NCI-H2196 (cell line): Measurements from ENCODE around the gene SYTL1.
A peak's percentile ranks its signal among the peaks of the same experiment; 100 is the strongest.

Experiments
- DNase-seq: peaks from one replicate; lab custom pipeline; 2025; ENCODE audit not compliant: unreplicated experiment; lab: John Stamatoyannopoulos, UW

Gene SYTL1

DNA sequence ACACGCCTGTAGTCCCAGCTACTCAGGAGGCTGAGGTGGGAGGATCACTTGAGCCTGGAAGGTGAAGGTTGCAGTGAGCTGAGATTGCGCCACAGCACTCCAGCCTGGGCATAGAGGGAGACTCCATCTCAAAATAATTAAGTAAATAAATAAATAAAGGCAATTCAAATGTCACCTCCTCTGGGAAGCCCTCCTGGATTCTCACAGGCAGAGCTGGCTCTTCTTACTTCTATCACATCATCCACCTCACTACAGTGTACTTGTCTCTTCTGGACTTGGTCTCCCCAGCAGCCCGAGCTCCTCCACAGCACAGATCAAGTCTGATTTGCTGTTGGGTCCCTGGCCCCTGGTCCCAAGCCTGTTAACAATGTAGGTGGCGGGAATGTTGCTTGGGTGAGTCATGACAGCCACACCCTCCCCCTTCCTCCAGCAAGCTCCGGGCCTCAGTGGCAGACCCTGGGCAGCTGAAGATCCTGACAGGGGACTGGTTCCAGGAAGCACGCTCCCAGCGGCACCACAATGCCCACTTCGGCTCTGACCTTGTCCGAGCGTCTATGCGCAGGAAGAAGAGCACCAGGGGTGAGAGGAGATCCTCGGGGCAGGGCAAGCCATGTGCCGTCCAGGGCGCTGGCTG lies 5.3 kb downstream of the SYTL1 start:
- no peak for DNase-seq

DNA sequence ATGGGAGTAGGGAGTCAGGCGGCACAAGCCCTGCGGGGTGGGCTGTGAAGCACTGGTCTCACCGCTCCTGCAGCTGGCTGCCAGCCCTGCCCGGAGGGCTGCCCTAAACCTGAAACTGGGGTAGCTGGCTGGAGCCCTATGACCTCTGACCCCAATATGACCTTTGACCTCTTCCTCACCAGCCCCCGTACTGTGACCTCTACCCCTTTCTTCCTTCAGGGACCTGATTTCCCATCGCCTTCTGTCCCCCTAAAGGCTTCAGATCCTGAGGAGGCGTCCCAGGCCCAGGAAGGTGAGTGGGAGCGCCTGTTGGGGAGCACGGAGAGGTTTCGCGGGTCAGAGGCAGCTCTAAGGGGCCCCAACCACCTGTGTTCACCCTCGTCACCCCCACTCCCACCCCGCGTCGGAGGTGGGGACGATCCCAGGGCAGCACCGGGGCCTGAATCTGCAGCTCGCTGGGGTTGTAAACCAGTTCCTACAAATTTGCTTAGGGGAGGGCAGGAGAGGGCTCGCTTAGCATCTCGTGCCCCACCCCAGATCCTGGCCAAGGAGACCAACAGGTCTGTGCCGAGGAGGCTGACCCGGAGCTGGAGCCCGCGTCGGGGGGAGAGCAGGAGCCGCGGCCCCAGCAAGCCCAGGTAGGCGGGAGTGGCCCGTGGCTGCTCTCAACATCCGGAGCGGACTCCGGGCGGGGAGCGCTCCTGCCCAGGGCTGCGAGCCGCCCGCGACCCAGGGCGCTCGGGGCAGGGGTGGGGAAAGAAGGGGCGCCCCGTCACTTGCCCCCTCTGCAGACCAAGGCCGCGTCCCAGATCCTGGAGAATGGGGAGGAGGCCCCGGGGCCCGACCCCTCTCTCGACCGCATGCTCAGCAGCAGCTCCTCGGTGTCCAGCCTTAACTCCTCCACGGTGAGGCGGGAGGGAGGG lies 7.3 kb downstream of the SYTL1 start:
- DNase-seq = peak; percentile 88

DNA sequence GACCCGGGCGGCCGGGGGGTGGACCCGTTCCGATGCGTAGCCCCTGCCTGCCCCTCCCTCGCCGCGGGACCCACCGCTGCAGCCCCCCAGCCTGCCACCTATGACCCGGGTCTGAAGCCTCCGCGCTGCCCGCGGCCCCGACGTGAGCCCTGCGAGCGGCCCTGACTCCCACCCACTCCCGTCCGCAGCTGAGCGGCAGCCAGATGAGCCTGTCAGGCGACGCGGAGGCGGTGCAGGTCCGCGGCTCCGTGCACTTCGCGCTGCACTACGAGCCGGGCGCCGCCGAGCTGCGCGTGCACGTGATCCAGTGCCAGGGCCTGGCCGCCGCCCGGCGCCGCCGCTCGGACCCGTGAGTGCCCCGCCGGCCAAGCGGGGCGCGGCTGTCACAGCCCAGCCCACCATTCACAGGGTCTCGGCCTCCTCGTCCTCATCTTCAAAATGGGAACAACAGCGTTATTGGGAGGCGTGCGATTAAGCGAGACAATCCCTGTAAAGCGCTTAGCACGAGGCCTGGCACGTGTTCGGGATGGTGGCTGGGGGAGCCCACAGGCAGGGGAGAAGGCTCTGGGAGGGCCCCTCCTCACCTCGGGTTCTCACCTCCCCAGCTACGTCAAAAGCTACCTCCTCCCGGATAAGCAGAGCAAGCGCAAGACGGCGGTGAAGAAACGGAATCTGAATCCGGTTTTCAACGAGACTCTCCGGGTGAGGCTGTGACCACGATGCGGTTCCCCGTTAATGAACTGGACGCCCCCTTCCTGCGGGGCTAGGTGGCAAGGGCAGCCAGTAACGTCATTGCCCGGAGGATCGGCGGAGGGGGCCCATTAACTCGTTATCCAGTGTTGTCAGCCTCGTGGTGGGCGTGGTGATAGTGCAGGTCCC lies 8.2 kb downstream of the SYTL1 start:
- peak; percentile 92 for DNase-seq

DNA sequence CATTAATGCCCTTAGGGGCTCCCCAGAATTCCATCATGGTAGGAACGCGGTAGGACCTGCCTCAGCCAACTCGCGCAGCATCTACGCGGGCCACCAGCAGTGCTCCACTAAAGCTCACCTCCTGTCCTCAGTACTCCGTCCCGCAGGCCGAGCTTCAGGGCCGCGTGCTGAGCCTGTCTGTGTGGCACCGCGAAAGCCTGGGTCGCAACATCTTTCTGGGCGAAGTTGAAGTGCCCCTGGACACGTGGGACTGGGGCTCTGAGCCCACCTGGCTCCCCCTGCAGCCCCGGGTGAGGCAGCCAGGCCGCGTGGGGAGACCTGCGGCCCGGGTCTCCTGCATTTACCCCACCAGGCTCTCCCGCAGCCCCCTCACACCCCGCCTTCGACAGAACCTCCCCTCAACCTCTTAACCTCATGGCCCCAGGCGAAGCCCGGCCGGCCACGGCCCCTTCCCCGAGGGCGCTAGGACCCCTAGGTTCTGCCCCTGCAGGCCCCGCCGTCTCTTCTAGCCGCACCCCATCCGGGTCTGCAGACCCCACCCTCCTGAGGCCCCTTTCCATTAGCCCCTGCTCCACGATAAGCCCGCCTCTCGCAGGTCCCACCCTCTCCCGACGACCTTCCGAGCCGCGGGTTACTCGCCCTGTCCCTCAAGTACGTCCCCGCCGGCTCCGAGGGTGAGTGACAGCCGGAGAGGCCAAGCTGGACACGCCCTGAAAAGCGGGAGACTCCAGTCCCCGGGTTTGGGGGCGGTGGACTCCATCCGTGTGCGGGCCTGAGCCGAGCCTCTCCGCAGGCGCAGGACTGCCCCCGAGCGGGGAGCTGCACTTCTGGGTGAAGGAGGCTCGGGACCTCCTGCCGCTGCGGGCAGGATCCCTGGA lies 9.1 kb downstream of the SYTL1 start:
- DNase-seq = no peak

DNA sequence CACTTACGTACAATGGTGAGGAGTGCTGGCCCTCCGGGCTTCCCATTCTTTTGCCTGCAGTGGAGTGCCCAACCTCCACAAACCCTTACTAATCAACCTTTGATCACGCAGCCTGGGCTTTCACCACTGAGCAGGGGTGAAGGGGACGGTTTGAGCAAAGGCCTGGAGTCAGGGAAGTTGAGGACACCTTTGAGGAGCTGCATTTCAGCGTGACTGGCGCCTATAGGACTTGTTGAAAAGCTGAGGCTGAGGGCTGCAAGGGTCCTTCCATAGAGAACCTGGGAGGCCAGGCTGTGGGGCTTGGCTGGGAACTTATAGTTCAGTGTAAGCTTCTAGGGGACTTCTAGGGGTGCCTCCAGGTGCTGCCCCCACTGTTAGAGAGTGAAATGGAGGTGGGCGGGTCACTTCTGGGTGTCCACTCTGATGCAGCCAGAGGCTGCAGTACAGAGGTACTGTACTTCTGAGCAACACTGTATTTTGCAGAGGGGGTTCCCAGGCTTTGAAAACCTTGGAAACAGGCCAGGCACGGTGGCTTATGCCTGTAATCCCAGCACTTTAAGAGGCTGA lies 9.8 kb downstream of the SYTL1 start:
- no peak for DNase-seq

DNA sequence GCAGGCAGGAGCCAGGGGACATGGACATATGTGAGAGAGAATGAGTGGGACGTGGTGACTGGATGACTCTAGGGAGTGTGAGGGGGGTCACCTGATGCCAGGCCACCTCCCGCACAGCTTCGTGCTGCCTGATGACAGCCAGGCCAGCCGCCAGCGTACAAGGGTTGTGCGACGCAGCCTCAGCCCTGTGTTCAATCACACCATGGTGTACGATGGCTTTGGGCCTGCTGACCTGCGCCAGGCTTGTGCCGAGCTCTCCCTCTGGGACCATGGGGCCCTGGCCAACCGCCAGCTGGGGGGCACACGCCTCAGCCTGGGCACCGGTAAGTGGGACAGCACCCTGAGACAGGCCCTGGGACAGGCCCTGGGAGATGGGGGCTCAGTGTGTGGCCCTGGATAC lies 11.3 kb downstream of the SYTL1 start:
- no peak for DNase-seq

DNA sequence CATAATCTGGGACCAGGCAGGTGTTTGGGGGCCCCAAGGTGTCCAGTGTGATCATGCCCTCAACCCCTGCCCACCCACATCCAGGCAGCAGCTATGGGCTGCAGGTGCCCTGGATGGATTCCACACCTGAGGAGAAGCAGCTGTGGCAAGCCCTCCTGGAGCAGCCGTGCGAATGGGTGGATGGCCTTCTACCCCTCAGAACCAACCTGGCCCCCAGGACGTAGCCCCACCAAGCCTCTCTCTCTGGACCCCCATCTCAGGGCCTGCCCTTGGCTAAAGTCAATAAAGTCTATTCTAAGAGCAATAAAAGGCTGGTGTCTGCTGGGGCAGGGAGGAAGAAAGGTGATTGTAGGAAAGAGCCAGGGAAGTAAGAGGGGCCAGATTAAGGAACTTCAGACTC lies 11.8 kb downstream of the SYTL1 start:
- no peak for DNase-seq

DNA sequence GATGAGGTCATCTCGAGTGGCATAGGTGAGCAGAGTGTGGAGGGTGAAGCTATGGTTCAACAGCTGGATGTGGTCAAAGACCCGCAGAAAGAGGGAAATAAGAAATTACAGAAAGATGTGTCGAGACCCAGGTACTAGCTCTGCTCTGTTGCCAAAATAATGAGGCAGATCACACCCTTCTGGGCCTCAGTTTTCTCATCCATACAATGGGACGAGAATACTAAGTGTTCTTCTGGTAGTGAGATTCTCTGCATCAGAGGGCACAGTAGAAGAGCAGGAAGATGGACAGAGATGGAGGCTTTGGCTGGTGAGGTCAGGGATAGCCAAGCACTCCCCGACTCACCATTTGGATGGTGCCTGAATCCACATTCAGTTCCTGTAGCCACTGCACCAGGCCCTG lies 13.9 kb downstream of the SYTL1 start:
- no peak for DNase-seq

DNA sequence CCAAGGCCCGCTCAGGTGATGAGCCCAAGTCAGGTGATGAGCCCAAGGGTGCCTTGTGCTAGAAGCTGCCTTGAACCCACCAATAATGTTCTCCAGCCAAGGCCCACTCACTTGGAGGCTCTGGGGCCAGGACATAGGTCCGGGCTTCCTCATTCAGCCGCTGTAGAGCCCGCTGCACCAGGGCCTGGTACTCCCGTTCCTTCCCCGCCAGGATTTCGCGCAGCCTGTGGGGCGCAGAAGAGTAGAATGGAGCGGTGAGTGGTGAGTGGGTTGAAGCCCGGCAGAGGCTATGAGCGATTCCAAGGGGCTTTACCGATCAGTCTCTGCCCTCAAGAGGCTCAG lies 14.4 kb downstream of the SYTL1 start:
- no peak for DNase-seq

DNA sequence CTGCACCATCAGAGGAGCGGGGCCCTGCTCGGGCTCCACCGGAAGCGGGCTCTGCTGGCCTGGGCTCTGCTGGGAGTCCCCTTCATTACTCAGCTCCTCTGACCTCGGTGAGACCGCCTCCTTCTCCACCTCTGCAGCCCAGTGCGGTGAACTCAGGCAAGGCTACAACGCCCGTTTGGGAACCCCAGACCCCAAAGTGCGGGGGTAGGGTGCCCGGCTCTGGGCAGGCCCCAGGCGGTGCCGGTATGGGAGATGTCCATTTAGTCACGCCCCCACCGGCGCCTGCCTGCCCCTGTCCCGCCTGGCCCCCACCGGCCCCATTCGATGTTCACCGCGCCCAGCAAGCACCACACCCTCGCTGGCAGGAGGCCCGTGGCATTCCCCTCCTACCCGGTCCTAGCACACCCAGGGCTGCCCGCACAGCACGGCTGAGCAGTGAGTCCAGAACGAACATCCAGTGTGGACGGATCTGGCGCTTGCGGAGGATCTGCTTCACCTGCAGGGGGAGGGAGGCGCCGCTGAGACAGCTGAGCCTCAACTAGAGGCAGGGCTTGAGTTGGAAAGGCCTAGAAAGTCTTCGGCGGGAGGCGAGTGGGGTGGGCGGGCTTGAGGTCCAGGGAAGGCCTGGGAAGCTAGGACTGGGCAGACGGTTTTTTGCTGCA lies 14.9 kb downstream of the SYTL1 start:
- no peak for DNase-seq

DNA sequence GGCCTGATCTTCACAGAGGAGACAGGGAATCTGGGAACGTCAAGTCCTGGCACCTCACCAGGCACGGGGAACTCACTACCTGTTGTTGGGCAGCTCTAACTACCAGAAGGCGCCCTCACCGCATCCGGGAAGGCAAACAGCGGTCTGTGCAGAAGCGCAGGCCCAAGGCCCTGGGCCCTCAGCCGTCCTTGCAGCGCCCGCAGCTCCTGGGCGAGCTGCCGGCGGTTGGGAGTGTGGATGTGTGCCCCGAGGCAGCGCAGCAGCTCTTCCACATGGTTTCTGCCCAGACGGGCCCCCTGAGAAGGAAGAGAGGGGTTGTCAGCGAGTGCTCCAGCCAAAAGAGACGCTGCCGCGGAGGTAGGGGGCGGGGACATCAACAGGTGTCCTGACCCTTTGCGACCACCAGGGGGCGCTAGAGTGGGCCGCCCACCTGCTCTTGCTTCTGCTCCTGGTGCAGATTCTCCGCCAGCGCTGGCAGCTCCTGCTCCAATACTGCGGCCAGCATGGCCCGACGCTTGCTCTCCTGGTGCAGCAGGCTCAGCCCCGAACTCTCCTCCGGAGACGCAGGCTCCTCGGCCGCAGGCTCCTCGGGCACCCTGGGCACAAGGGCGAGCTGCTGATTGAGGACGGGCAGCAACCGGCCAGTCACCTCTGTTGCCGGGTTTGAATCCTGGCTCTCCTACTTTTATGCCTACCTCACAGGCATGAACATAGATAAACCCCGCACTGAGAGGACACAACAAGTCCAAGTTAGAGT lies 15.6 kb downstream of the SYTL1 start:
- DNase-seq = peak; percentile 28

DNA sequence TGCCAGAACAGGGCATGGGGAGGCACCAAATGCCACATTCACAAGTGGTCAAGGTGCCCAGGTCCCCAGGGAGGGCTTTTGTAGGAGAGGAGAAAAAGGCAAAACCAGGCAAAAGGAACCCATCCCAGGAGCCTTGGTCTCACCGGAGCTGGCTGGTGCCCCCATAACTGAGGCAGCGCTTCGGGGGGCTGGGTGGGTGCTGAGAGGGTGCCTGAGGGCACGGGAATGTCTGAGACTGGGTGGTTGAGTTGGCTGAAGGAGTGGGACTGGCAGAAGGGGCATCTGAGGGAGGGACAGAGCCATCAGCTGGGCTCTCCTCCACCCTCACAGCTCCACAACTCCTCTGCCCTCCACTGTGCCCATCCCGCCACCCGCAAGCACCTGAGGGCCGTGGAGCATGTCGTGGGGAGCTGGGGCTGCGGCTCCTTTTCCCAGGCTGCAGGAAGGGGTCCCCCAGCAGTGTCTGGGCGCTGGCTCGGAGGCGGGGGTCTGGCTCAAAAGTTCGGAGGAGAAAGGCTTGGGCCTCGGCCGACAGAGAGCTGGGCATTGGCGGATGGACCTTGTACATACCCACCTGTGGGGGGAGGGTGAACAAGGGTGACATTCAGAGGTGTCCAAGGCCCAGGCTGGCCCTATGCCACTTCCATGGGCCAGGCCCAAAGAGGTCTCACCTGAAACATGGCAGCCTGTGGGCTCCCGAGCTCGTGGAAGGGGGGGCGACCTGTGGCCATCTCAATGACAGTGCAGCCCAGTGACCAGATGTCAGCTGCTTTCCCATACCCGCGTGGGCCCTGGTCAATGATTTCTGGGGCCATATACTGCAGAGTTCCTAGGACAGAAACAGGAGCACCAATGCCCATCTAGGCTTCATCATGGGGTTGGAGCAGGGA lies 16.5 kb downstream of the SYTL1 start:
- no peak for DNase-seq

DNA sequence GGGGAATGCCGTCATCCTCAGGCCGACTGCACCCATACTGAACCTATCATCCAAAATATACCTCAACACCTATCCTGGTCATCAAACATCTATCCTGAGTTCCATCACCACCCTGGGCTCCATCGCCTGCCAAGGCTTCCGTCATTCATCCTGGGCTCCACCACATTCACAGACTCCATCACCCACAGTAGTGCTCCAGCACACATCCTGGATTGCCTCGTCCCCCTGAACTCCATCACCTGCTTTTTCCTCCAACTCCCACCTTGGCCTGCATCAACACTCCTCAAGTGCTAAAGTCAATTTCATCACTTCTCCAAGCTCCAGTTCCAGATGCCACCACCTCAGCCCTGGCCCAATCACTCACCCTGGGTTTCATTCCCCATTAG lies 17.1 kb downstream of the SYTL1 start:
- DNase-seq = no peak

DNA sequence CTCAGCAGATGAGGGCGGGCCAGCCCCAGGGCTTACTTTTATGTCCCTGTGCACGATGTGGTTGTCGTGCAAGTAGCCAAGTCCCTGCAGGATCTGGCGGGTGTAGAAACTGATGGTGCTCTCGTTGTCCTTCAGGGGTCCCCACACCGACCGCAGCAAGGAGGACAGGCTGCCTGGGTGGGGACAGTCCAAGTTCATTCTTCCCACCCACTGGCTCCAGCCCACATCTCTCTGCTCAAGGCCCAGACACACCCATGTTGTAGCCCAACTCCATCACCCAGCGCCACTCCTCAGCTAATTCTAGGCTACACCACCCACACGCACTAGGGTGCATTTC lies 18.0 kb downstream of the SYTL1 start:
- DNase-seq = no peak

DNA sequence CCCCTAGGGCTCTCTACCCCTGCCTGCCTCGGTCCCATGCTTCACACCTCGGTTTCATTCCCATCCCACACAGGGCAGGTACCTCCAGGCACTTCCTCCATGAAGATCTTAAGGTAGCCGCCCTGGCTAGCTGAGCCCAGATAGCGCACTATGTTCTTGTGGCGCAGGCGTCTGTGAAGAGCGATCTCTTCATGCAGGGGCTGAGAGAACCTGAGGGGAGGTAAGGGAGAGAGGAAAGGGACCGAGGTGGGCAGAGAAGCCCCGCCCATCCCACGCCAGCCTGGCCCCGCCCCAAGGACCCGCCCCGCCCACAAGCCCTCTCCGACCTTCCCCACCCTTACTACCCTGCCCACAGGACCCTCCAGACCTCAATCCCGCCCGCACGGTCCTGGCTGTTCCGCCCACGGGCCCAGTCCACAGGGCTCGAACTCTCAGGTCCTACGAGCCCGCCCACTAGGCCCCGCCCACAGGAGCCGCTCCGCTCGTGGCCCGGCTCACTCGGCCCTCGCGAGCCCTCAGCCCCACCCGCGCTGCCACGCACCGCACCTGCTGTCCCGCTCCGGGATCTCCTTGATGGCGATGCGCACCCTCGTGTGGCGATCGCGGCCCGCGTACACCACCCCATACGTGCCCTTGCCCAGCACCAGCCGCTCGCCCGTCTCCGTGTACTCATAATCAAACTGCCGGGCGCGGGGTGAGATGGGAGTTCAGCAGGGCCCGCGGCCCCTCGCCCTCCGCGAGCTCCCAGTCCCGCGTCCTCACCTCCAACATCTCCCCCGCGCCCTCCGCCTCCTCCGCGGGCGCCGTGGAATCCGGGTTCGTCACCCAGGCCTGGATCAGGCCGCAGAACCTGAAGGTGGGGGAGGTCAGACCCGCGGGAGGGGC lies 18.6 kb downstream of the SYTL1 start:
- no peak for DNase-seq

DNA sequence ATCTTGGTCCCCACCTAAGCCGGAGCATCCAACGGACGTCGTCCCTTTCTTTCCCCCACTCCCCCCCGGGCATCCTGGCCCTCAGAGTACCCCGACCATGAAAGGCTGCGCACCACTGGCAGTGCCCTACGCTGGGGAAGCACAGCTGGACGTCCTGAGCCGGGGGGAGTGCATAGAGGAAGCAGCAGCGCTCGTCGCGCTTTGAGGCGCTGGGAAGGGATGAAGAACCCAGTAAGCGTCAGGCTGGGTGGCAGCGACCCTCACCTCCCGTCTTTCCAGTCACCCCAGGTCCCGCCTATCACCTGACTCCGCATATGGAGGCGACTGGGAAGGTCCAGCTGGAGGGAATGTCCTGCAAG lies 19.2 kb downstream of the SYTL1 start:
- DNase-seq = no peak

DNA sequence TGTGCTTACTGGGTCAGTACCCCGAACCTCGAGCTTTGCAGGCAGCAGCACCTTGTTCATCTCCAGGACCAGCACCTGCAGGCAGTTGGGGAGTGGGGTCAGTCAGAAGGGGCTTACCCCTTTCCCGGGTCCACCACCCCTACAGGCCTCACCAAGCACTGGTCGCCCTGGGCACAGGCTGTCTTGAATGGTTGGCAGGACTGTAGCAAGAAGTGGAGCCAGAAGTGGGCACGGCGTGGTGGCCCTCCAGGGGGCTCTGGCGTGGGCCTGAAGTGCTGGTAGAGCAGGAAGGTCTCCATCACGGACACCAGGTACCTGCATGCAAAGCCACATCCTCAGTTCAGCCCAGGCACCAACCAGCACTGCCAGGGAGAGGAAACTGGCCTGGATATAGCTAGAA lies 19.7 kb downstream of the SYTL1 start:
- no peak for DNase-seq
